SK-N-MC (cell line): ENCODE data around the gene MAP3K2.

ENCODE experiments used
- DNase-seq: peaks from one replicate; pipeline ENCODE4 v3.0.0-alpha.2; 2011; ENCODE audit warnings: low read depth, low spot score
- H3K27ac ChIP-seq: fragments of 200-600 bp; sonication (generic); 2 replicates; pipeline ENCODE4 v1.5.1; 2016; ENCODE audit warnings: mixed run types
- H3K36me3 ChIP-seq: fragments of 200-600 bp; sonication (generic); 2 replicates; pipeline ENCODE4 v1.6.1; 2017; ENCODE audit warnings: antibody characterized with exemption, low read length, mixed read lengths; ENCODE audit not compliant: insufficient read depth
- H3K4me3 ChIP-seq: fragments of 200-600 bp; sonication (generic); 2 replicates; pipeline ENCODE4 v1.5.1; 2016
- H3K9ac ChIP-seq: fragments of 200-600 bp; sonication (generic); 2 replicates; pipeline ENCODE4 v1.8.0; 2017; ENCODE audit warnings: mixed run types, mixed read lengths; ENCODE audit not compliant: insufficient read length
- H3K9me3 ChIP-seq: fragments of 200-600 bp; sonication (generic); 2 replicates; pipeline ENCODE4 v1.6.1; 2017; ENCODE audit warnings: low read depth, mild to moderate bottlenecking, antibody characterized with exemption, low read length, moderate library complexity, mixed read lengths
- EZH2 ChIP-seq: fragments of 200-600 bp; sonication (generic); IDR thresholded peaks from one replicate; pipeline ENCODE4 v1.6.1; 2017; ENCODE audit warnings: antibody characterized with exemption
- FOXP2 ChIP-seq: optimal IDR thresholded peaks from 2 replicates; pipeline ENCODE3; 2011; ENCODE audit warnings: mild to moderate bottlenecking, moderate library complexity; ENCODE audit not compliant: insufficient read depth; ENCODE audit errors: extremely low read length, control extremely low read depth
- POLR2AphosphoS5 ChIP-seq: IDR thresholded peaks from 2 replicates; pipeline ENCODE4 v1.6.1; 2012; ENCODE audit warnings: mild to moderate bottlenecking, low read depth, low read length, borderline replicate concordance

The MAP3K2 gene

GRCh38 chr2:127392828-127393578 lies 5.2 kb upstream of the MAP3K2 start:
- H3K9ac ChIP-seq: no peak overlapping the region
- TF ChIP-seq POLR2AphosphoS5 (no peak), EZH2 (no peak), FOXP2 (no peak)
- 0 out of 2 replicates have a peak, but pooled peaks cover 4% of the 10 kb centered on the region for H3K36me3 ChIP-seq
- no peak overlapping the region for H3K4me3 ChIP-seq
- no peaks in the 10 kb centered on the region; the same call in 1 of the 2 replicates for H3K9me3 ChIP-seq
- DNase-seq: no peak
- no peak overlapping the region for H3K27ac ChIP-seq

GRCh38 chr2:127392133-127392827 lies 4.5 kb upstream of the MAP3K2 start:
- no peak for DNase-seq
- H3K4me3 ChIP-seq: no peak overlapping the region
- no peaks in the 10 kb centered on the region; the same call in 1 of the 2 replicates for H3K9me3 ChIP-seq
- TF ChIP-seq EZH2 (no peak), POLR2AphosphoS5 (no peak), FOXP2 (no peak)
- no peak overlapping the region for H3K9ac ChIP-seq
- no peak overlapping the region for H3K27ac ChIP-seq
- H3K36me3 ChIP-seq: 0 out of 2 replicates have a peak, but pooled peaks cover 4% of the 10 kb centered on the region

- Histone ChIP-seq H3K27ac (no peak overlapping the region), H3K4me3 (no peak overlapping the region), H3K36me3 (0 out of 2 replicates have a peak, but pooled peaks cover 5% of the 10 kb centered on the region), H3K9ac (no peak overlapping the region), H3K9me3 (no peaks in the 10 kb centered on the region; the same call in 1 of the 2 replicates)
- no peak for DNase-seq
- TF ChIP-seq EZH2: no peak
- TF ChIP-seq FOXP2: no peak
- TF ChIP-seq POLR2AphosphoS5: no peak
These were observed 2.1 kb upstream of the MAP3K2 start for GRCh38 chr2:127389778-127390435.

GRCh38 chr2:127388423-127389164 lies 819 bp upstream of the MAP3K2 start:
- Histone ChIP-seq H3K36me3 (0 out of 2 replicates have a peak, but pooled peaks cover 7% of the 10 kb centered on the region), H3K27ac (peak overlapping the region; percentile 59; the same call in 1 of the 2 replicates), H3K9ac (peak overlapping the region; percentile 75), H3K9me3 (no peaks in the 10 kb centered on the region; the same call in 1 of the 2 replicates), H3K4me3 (peak overlapping the region; percentile 93)
- no peak for TF ChIP-seq POLR2AphosphoS5
- TF ChIP-seq EZH2: no peak
- no peak for TF ChIP-seq FOXP2
- DNase-seq: no peak

GRCh38 chr2:127386764-127387654 lies 766 bp downstream of the MAP3K2 start:
- TF ChIP-seq POLR2AphosphoS5 (no peak; the same call in 1 of the 2 replicates), EZH2 (no peak), FOXP2 (peak; percentile 39)
- Histone ChIP-seq H3K4me3 (peak overlapping the region; percentile 93), H3K27ac (peak overlapping the region; percentile 96), H3K36me3 (0 out of 2 replicates have a peak, but pooled peaks cover 3% of the 10 kb centered on the region), H3K9ac (peak overlapping the region; percentile 98), H3K9me3 (no peaks in the 10 kb centered on the region)
- no peak for DNase-seq

GRCh38 chr2:127386246-127386645 lies 1.5 kb downstream of the MAP3K2 start:
- Histone ChIP-seq H3K4me3 (peak overlapping the region; percentile 93), H3K36me3 (0 out of 2 replicates have a peak, but pooled peaks cover 3% of the 10 kb centered on the region), H3K27ac (peak overlapping the region; percentile 96), H3K9ac (peak overlapping the region; percentile 98), H3K9me3 (no peaks in the 10 kb centered on the region)
- no peak for DNase-seq
- TF ChIP-seq POLR2AphosphoS5 (no peak), EZH2 (no peak), FOXP2 (no peak)

GRCh38 chr2:127384529-127384928 lies 3.2 kb downstream of the MAP3K2 start:
- H3K9me3 ChIP-seq: no peaks in the 10 kb centered on the region
- H3K27ac ChIP-seq: no peak overlapping the region
- H3K9ac ChIP-seq: no peak overlapping the region
- DNase-seq: no peak
- TF ChIP-seq FOXP2 (no peak), EZH2 (no peak)
- no peak overlapping the region for H3K4me3 ChIP-seq
- 0 out of 2 replicates have a peak, but pooled peaks cover 3% of the 10 kb centered on the region for H3K36me3 ChIP-seq
